GM18507 (cell line): ENCODE measurements around the gene PECR.

Source experiments
- DNase-seq: peaks from one replicate; pipeline ENCODE4 v3.0.0; 2011; ENCODE audit warnings: low read depth; ENCODE audit not compliant: insufficient read length; ENCODE audit errors: extremely low spot score
- FAIRE-seq: peaks from 2 replicates; lab custom pipeline; 2011; peaks lifted over from hg19 to GRCh38; lab: Jason Lieb, UNC

The PECR gene

DNA sequence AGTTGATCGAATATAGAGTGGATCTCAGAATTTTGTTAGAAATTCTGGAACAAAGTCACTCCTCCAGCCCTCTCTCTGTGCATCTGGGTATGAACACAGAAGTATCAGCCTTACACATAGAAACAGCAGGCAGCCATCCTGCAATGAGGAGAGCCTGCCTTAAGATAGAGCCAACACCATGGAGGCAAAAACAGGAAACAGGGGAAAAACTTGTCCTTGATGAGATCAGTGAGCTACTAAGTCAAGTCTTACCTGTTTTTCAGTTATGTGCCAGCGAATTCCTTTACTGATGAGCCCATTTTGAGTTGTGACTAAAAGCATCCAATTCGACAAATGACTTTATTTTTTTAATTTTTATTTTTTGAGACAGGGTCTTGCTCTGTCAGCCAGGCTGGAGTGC lies 41.7 kb downstream of the PECR start:
- no peak for DNase-seq
- no peak for FAIRE-seq

DNA sequence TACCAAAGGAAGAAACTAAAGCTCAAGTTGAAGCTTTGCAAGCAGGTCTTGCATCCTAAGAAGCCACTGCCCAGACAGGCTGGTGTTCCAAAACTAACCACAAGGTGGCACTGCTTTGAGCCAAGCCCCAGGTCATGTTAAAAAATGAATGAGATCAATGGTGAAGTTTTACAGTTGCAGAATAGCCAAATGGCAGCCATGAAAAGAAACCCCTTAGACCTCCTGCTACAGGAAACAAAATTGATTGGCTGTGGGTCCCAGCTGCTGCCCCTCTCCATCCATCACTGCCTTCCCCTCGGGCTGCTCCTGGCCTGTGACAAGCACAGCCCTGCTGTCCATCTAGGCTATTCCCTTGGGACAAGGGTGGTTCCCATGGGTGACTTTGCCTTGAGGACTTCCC lies 47.5 kb downstream of the PECR start:
- FAIRE-seq (peak; percentile 86), DNase-seq (no peak)

- no peak for DNase-seq
- peak; percentile 73 for FAIRE-seq
Measured at GRCh38 chr2:216033403-216033802, 48.2 kb downstream of the PECR start.

DNA sequence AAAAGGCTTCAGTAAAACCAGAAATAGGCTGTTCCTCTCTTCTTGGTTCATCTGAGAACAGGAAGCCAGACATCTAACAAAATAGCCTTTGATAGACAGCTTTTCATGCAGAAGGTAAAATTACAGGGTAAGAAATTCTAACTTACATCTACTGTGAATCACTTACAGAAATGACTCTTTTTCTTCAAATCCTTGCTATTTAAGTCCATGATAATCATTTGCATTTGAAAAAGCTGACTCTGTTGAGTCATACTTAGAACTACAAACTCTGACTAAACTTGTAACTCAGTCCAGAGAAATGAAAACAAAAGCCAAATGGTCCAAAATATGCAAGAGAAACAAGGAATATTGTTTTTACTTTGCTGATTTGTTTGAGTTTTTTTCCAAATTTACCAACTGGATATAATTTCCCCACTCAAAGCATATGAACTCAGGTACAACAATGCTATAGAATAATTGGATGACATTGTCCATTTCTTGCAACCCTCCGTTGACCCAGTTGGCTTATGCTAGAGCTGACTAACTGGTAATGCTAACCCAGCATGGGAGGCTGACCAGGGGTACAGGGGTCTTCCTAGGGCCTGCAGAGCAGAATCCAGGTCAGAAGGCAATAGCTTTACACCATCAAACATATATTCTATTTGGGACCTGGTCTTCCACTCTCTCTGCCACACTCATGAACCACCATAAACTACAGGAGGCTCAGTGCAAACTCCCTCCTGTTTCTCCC lies 49.5 kb downstream of the PECR start:
- FAIRE-seq (peak; percentile 83), DNase-seq (no peak)

- DNase-seq: no peak
- FAIRE-seq: no peak
Measured at GRCh38 chr2:216030216-216030615, 51.4 kb downstream of the PECR start.

DNA sequence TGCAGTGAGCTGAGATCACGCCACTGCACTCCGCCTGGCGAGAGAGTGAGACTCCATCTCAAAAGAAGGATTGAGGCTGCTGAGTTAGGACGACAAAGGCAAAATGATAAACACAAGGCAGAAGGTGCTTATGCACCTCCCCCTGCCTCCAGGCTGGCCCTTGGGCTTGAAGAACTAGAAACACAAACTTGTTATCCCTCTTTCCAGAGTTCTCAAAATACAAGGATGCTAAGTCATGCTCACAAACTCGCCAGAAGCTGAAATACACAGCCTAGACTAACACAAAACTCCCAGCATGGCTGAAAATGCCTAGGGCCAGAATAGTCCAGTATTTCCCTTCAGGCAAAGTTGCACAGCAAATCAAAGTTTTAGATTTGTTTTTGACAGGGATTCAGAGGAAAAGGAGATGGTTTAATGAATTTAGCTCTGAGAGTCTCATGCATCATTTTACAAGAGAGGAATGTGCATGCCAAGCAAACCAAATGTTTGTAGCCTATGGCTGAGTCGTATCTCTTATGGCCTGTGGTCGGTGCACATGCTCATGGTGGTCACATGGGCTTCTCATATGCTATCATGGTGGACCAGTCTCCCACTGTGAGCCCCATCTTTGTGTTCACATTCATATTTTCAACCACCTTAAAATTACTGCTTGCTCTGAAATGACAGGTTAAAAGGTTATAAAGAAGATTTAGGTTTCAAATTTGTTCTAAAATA lies 52.0 kb downstream of the PECR start:
- no peak for DNase-seq
- FAIRE-seq: no peak

GRCh38 chr2:216024779-216025336 lies 56.8 kb downstream of the PECR start:
- no peak for FAIRE-seq
- DNase-seq: no peak

DNA sequence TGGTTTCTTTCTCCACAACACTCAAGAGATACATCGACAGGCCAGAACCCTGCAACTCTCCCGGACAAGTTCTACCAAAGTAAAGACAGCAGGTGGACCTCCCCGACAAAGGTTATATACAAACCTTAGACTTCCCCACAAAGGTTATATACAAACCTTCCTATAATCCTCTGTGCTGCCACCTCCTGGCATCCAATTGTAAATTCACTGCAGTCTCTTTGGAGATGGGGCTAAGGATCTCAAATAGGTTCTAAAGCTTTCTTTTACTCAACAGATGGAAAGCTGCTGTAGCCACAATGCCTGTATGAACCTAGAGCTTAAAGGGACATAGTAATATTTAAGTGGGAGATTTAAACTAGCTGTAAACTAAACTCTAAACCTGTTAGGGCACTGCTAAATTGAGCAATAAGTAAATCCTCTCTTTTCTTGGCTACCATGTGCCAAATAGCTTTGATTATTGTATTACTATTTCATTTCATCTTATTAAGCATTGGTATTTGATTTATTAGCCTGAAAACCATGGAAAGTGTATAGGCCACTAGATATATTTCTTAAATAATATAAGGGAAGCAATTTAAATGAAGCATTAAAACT lies 58.5 kb downstream of the PECR start:
- peak; percentile 90 for FAIRE-seq
- no peak for DNase-seq

DNA sequence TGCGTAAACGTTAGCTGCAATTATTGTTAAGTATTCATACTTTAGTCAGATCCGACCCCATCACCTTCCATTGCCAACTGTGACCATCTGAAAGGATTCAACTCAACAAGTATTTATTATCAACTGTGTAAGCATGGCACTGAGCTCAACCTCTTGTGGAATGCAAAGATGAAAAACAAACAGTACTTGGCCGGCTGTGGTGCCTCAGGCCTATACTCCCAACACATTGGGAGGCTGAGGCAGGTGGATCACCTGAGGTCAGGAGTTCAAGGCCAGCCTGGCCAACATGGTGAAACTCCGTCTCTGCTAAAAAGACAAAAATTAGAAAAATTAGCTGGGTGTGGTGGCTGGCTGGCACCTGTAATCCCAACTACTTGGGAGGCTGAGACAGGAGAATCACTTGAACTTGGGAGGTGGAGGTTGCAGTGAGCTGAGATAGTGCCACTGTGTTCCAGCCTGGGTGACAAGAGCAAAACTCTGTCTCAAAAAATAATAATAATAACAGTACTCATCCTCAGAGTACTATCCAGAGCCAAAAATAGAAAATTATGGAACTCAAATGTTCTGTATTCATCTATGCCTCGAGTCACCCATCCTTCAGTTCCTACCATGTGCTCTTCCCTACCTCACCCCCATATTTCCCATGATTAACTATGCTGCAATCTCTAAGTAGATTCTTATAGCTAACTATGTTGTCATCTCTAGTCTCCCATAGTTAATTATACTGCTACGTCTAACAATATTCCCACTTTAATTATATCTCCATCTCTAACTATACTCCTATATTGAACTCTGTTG lies 59.6 kb downstream of the PECR start:
- FAIRE-seq (peak; percentile 45), DNase-seq (no peak)

DNA sequence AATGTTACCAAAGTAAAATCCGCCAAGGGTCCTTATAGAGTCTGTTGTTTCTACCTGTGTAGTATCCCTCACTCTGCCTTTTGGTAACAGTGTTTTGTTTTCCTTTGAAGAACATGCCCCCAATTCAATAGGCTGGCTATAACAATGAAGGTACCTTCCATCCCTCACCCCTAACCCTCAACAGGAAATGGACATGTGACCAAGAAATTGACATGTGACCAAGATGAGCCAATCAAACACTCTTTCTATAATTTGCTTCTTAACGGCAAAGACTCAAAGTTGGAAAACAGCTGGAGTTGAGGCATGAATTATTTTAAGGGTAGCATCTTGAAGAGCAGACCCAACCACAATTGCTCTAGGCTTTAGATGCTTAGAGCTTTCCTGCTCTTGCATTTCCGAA lies 62.9 kb downstream of the PECR start:
- no peak for DNase-seq
- no peak for FAIRE-seq

DNA sequence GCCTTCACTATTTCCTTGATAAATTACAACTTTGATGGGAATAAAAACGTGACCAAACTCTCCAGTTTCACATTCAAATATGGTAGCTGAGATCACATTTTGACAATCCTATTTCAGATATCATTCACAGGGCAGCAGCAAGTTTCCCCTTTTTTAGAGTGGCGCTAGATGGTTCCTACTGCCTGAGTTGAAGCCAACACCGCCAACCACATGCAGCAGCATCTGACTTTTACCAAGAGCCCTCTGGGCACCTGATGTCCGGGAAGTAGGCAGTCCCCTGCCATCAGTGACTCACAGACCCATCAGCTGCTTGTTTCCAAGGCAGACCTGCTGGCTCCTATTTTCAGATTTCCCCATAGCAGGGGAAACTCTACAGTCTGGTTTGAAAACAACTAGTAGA lies 64.2 kb downstream of the PECR start:
- FAIRE-seq (peak; percentile 91), DNase-seq (no peak)

GRCh38 chr2:216016581-216016980 lies 65.0 kb downstream of the PECR start:
- DNase-seq (no peak), FAIRE-seq (peak; percentile 41)

GRCh38 chr2:216015722-216016464 lies 65.7 kb downstream of the PECR start:
- FAIRE-seq (peak; percentile 99), DNase-seq (no peak)

- DNase-seq (no peak), FAIRE-seq (no peak)
Measured at GRCh38 chr2:216014986-216015385, 66.6 kb downstream of the PECR start.

DNA sequence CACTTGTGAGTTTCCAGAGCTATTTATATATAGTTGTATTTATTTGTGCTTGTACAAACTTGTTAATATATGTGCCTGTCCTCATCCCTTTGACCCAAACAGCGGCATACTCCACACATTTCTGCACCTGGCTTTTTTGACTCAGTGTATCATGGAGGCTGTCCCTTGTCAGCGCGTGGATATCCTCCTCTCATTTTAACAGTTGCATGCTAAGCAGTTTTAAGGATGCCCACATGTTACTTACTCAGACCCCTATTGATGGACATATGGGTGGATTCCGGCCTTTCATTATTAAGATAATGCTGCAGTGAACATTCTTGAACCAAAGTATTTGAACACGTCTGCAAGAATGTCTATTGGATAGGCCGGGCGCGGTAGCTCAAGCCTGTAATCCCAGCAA lies 67.6 kb downstream of the PECR start:
- DNase-seq: no peak
- no peak for FAIRE-seq

DNA sequence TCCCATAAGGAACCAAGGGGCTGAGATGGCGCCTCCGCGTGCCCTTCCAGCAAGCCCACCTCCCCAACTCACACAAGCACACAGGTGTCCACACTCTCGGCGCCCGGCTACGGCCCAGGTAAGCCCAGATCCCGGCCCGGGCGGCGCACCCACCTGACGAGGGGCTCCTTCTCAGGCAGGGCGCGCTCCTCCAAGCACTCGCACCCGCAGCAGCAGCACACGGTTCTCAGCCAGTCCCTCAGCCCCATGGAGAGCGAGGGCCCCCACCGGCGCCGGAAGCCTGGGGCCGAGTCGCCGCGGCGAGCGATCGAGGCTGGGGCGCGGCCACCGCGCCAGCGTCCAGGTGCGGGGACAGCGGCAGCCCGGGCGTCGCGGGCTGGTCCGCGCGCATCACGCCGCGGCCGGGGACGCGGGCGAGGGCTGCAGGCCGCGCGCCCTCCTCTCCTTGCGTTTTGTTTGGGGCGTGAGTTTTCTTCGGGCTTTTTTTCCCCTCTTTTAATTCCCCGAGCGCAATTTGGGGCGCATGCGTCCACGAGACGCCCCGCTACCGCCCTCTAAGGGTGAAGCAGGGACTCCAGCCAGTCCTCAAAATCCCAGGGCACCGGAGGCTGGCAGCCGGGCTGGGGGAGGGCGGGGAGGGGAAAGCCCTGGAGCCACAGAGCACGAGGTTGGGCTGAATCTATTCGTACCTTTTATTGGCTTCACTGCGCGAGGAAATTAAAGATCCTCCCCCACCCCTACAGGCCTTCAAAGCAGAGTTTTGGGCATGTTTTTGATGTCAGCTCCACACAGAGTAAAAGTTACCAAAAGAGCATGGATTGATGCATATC lies 68.3 kb downstream of the PECR start, which contains the start of gene MREG:
Gene MREG (minus strand): TSS at position 472 of the 830 bp plus-strand sequence. CDS start 224 bp downstream, at position 248.
- FAIRE-seq (peak; percentile 86), DNase-seq (no peak)

DNA sequence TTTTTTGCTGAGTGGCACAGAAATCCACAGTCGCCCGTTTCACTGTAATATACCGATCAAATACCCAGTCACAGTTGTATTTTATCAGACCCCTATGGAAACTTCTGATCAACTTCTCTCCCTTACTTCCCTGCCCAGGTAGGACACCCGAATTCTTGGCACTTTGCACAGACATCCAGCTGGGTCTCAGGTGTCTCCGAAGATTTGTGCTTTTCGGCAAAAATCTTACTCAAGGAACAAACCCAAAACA lies 68.9 kb downstream of the PECR start:
- DNase-seq (no peak), FAIRE-seq (no peak)

DNA sequence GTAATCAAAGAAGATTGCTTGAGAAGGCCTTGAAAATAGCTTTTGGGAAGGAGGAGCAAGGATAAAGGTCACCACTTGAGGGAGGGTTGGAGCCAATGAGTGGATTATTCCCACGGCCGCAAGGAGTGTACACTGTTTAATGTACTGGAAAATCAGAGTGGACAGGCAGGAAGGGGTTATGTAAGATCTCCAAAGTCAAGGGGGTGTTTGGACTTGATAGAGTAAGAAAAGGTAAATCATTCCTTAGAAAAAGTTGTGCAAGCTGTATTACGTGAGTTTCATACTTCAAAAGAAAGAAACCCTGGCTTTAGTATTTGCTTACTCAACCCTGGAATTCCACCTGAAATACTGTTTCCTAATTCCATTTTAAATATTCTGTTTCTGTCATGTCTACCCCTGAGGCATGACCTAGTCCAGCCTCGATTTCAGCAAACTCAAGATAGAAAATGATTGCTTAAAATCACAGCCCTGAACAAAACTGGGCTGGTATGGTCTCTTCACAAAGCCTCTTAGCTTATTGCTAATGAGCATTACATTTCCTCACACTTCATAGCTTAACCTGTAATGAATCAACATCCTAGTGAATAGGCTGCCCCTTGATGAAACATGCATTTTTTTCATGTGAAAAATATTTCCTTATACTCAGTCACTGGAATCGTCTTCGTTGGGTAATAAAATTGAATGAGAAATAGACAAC lies 69.3 kb downstream of the PECR start:
- no peak for DNase-seq
- peak; percentile 69 for FAIRE-seq
